Measurements from ENCODE around the gene SAA2.
A peak's percentile ranks its signal among the peaks of the same experiment; 100 is the strongest.
"Not testable (repeated sequence)": the region's sequence is repeated elsewhere in the genome, so short reads cannot be mapped to it uniquely, and the experiment has no call there.

The SAA2 gene

GRCh38 chr11:18248561-18248960 lies at the start of gene SAA2:
Gene SAA2 (minus strand): TSS chr11:18248668. CDS start chr11:18248011, 657 bp downstream.
- in situ Hi-C loops (cut with HindIII; ENCODE audit: low pct_ligation_motif_present, low pct_unique_long_range_greater_than_20kb, low sequenced_read_pairs) = no loop called here
- no peak for DNase-seq

- no peak for DNase-seq
- in situ Hi-C loops (cut with HindIII; ENCODE audit: low pct_ligation_motif_present, low pct_unique_long_range_greater_than_20kb, low sequenced_read_pairs) = no loop called here
These were observed 46.8 kb upstream of the SAA2 start for GRCh38 chr11:18295316-18295715.

- DNase-seq = no peak
- in situ Hi-C loops (cut with HindIII; ENCODE audit: low pct_ligation_motif_present, low pct_unique_long_range_greater_than_20kb, low sequenced_read_pairs) = no loop called here
These were observed 46.4 kb upstream of the SAA2 start for GRCh38 chr11:18294862-18295261.

GRCh38 chr11:18288911-18289310 lies 40.4 kb upstream of the SAA2 start:
- in situ Hi-C loops (cut with HindIII; ENCODE audit: low pct_ligation_motif_present, low pct_unique_long_range_greater_than_20kb, low sequenced_read_pairs) = no loop called here
- no peak for DNase-seq

- in situ Hi-C loops (cut with HindIII; ENCODE audit: low pct_ligation_motif_present, low pct_unique_long_range_greater_than_20kb, low sequenced_read_pairs) = no loop called here
These were observed 37.4 kb upstream of the SAA2 start for GRCh38 chr11:18285841-18286240.

GRCh38 chr11:18282626-18283025 lies 34.2 kb upstream of the SAA2 start:
- in situ Hi-C loops (cut with HindIII; ENCODE audit: low pct_ligation_motif_present, low pct_unique_long_range_greater_than_20kb, low sequenced_read_pairs) = no loop called here
- no peak for DNase-seq

More at GRCh38 chr11:18285841-18286240, 37.4 kb upstream of the SAA2 start:
- no peak for DNase-seq

- in situ Hi-C loops (cut with HindIII; ENCODE audit: low pct_ligation_motif_present, low pct_unique_long_range_greater_than_20kb, low sequenced_read_pairs) = no loop called here
- no peak for DNase-seq
These were observed 32.1 kb upstream of the SAA2 start for GRCh38 chr11:18280438-18281045.

GRCh38 chr11:18277565-18278271 lies 29.2 kb upstream of the SAA2 start:
- DNase-seq = no peak
- in situ Hi-C loops (cut with HindIII; ENCODE audit: low pct_ligation_motif_present, low pct_unique_long_range_greater_than_20kb, low sequenced_read_pairs) = no loop called here

- DNase-seq = no peak
- in situ Hi-C loops (cut with HindIII; ENCODE audit: low pct_ligation_motif_present, low pct_unique_long_range_greater_than_20kb, low sequenced_read_pairs) = no loop called here
These were observed 22.7 kb upstream of the SAA2 start for GRCh38 chr11:18271206-18271605.

- in situ Hi-C loops (cut with HindIII; ENCODE audit: low pct_ligation_motif_present, low pct_unique_long_range_greater_than_20kb, low sequenced_read_pairs) = no loop called here
- no peak for DNase-seq
These were observed 21.6 kb upstream of the SAA2 start for GRCh38 chr11:18270102-18270501.

GRCh38 chr11:18269252-18269651 lies 20.8 kb upstream of the SAA2 start:
- in situ Hi-C loops (cut with HindIII; ENCODE audit: low pct_ligation_motif_present, low pct_unique_long_range_greater_than_20kb, low sequenced_read_pairs); DNase-seq: not testable (repeated sequence)

GRCh38 chr11:18267335-18268133 lies 19.1 kb upstream of the SAA2 start:
- DNase-seq; in situ Hi-C loops (cut with HindIII; ENCODE audit: low pct_ligation_motif_present, low pct_unique_long_range_greater_than_20kb, low sequenced_read_pairs): not testable (repeated sequence)

GRCh38 chr11:18265949-18266348 lies 17.5 kb upstream of the SAA2 start, which contains the start of gene SAA1:
Gene SAA1 (plus strand): TSS chr11:18266264. CDS start chr11:18266888, 624 bp downstream.
- in situ Hi-C loops (cut with HindIII; ENCODE audit: low pct_ligation_motif_present, low pct_unique_long_range_greater_than_20kb, low sequenced_read_pairs) = no loop called here
- no peak for DNase-seq

GRCh38 chr11:18264677-18265555 lies 16.4 kb upstream of the SAA2 start:
- DNase-seq = no peak
- in situ Hi-C loops (cut with HindIII; ENCODE audit: low pct_ligation_motif_present, low pct_unique_long_range_greater_than_20kb, low sequenced_read_pairs) = no loop called here

GRCh38 chr11:18264035-18264434 lies 15.6 kb upstream of the SAA2 start:
- in situ Hi-C loops (cut with HindIII; ENCODE audit: low pct_ligation_motif_present, low pct_unique_long_range_greater_than_20kb, low sequenced_read_pairs) = no loop called here

GRCh38 chr11:18262681-18263350 lies 14.3 kb upstream of the SAA2 start:
- peak; percentile 3 for DNase-seq
- in situ Hi-C loops (cut with HindIII; ENCODE audit: low pct_ligation_motif_present, low pct_unique_long_range_greater_than_20kb, low sequenced_read_pairs) = not testable (repeated sequence)

More at GRCh38 chr11:18264035-18264434, 15.6 kb upstream of the SAA2 start:
- no peak for DNase-seq

GRCh38 chr11:18261721-18262120 lies 13.3 kb upstream of the SAA2 start:
- in situ Hi-C loops (cut with HindIII; ENCODE audit: low pct_ligation_motif_present, low pct_unique_long_range_greater_than_20kb, low sequenced_read_pairs) = no loop called here
- DNase-seq = no peak

GRCh38 chr11:18259259-18259658 lies 10.8 kb upstream of the SAA2 start:
- DNase-seq = no peak
- in situ Hi-C loops (cut with HindIII; ENCODE audit: low pct_ligation_motif_present, low pct_unique_long_range_greater_than_20kb, low sequenced_read_pairs) = no loop called here

Data from ACHN (cell line).